CD4-positive, alpha-beta T cell treated with Interleukin-4 for 4 hours (primary cell): Measurements from ENCODE around the gene GPR17.

Experiments used
- DNase-seq: peaks from one replicate; pipeline ENCODE4 v3.0.0-alpha.2; 2020

Gene GPR17

DNA sequence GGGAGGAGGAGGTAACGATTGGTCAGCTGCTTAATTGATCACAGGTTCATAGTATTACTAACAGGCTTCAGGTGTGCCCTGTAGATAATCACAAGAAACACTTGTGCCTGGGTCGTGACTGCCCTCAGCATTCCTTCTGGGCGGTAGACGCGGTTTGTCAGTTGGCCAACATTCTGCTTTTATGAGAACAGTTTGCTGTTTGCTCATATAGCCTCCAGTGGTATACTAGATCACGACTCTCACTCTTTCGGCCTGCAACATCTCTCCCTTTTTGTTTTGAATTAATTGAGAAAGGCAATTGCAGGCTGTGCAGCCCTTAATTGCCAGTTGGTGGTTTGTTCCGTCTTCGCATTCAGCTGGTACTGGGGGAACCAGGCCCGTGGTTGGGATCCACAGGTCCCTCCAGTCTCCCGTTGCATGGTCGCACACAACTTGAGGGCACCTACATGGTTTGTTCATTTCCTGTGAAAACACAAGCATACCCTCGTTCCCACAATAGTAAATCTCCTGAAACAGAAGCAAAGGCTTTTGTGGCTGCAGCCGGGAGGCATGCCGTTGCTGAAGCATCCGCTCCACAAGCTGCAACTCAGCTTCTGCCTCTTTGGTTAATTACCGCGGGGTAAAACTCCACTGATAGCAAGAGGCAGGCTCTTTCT is 30.3 kb upstream of the GPR17 start:
- no peak for DNase-seq

DNA sequence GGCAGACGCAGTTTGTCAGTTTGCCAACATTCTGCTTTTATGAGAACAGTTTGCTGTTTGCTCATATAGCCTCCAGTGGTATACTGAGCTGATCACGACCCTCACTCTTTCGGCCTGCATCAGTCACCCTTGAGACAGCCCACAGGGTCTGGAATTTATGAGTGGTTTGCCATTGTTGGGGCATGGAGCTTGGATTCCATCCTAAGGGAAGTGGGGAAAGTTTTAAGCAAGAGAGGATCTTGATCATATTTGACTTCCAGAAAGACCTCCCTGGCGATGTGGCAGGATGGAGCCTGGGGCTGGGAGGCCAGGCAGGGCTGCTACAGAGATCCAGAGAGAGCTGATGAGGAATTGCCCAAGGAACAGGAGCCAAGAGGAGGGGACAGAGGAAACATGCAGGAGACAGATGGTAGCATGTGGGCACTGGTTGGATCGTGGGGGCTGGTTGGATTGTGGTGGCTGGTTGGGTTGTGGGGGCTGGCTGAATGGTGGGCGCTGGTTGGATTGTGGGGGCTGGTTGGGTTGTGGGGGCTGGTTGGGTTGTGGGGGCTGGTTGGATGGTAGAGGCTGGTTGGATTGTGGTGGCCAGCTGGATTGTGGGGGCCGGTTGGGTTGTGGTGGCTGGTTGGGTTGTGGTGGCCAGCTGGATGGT is 27.3 kb upstream of the GPR17 start:
- DNase-seq, result no peak

DNA sequence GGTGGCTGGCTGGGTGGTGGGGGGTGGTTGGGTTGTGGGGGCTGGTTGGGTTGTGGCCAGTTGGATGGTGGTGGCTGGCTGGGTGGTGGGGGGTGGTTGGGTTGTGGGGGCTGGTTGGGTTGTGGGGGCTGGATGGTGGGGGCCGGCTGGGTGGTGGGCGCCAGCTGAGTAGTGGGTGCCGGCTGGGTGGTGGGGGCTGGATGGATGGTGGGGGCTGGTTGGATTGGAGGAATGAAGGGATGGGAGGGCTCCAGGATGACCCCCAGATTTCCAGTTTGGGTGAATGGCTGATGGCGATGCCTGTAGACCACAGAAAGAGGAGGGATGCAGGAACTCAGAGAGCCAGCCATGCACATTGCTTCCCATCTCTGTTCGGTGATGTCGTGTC is 26.8 kb upstream of the GPR17 start:
- no peak for DNase-seq

DNA sequence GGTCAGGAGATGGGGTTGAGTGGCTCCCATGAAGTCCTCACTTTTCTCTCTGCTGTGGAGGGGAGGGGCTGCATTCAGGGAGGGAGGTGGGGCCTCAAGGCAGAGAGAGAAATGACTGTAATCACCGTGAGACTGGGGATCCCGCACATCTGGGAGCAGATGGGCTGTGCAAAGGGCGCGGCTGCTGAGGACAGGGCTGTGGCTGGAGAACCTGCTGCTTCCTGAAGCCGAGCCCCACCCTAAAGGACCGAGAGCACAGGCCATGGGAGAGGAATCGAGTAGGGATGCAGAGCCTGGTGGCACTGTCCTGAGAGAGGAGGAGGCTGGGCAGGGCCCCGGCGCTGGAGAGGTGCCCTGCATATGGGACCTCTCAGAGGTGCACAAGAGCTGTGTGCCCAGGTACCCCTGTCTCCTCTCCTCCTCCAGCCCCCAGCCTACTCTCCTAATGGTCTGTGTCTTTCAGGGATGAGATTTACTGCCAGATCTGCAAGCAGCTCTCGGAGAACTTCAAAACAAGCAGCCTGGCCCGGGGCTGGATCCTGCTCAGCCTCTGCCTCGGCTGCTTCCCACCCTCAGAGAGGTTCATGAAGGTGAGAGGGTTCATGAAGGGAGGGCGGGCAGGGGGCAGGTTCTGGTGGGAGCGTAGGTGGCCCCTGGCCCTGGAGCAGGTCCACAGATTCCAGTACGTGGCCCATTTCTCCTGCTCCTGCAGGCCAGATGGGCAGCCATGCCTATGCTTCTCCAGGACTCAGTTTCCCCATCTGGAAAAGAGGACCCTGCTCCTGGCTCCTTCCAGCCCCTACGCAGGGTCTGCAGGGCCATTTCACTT is 25.9 kb upstream of the GPR17 start:
- DNase-seq, result no peak

DNA sequence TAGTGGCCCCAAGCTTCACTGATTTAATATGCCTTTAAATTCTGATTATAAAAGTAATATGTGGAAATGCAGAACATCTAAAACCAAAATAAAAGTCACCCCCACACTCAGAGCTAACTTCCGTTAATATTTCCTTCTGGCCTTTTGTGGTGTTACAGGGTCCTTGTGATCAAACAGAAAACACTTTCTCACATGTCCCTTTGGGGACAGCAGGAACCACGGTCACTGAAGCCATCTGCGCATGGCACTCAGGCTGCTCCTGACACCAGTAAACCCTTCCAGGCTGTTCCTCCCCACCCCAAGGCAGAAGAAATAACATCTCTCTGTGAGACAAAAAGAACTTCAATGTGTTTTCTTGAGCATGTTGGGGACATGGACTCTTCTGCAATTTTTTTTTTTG is 25.1 kb upstream of the GPR17 start:
- no peak for DNase-seq

DNA sequence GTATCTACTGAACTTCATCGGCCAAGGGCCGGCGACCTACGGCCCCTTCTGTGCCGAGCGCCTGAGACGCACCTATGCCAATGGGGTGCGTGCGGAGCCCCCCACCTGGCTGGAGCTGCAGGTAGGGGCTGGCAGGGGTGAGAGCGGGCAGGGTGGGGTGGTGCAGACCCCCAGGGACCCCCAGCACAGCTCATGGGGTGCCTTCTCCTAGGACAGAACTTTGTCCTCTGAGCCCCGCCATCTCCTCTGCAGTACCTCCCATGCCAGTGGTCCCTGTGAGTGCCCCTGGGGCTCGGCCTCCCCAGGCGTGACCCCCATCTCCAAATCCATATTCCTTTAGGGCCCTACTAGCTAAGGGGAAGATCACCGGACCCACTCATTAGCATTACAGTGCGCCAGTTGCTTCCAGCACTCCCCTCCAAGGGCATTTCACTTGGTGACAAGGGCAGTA is 23.9 kb upstream of the GPR17 start:
- no peak for DNase-seq

DNA sequence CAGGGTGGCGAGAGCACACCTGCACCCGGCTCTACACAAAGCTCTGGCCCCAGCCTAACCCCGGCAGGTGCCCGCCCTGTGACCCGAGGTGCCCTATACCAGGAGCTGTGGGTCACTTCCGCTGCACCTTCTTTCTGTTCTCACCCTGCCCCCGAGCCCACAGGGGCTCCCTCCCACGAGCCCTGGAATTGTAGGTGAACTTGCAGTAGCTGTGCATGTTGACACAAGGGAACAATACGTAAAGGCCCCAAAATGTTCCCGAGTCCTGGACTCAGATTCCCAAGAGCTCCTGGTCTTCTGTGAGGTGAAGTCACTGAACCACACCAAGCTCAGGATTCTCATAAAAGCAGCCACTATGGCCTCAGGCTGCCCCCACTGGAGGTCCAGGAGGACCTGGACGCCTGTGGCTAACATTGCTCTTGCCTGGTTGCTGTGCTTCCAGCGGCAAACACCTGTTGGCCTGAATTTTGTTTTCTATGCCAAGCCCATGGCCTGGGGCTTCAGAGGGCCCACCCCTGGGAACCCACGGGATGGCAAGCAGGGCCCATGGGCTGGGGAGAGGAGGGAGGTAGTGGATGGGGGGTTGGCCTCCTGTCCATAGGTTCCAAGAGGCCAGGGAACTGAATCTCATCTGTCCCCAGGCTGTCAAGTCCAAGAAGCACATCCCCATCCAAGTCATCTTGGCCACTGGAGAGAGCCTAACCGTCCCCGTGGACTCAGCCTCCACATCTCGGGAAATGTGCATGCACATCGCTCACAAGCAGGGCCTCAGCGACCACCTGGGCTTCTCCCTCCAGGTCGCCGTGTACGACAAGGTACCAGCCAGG is 23.2 kb upstream of the GPR17 start:
- DNase-seq, result no peak

DNA sequence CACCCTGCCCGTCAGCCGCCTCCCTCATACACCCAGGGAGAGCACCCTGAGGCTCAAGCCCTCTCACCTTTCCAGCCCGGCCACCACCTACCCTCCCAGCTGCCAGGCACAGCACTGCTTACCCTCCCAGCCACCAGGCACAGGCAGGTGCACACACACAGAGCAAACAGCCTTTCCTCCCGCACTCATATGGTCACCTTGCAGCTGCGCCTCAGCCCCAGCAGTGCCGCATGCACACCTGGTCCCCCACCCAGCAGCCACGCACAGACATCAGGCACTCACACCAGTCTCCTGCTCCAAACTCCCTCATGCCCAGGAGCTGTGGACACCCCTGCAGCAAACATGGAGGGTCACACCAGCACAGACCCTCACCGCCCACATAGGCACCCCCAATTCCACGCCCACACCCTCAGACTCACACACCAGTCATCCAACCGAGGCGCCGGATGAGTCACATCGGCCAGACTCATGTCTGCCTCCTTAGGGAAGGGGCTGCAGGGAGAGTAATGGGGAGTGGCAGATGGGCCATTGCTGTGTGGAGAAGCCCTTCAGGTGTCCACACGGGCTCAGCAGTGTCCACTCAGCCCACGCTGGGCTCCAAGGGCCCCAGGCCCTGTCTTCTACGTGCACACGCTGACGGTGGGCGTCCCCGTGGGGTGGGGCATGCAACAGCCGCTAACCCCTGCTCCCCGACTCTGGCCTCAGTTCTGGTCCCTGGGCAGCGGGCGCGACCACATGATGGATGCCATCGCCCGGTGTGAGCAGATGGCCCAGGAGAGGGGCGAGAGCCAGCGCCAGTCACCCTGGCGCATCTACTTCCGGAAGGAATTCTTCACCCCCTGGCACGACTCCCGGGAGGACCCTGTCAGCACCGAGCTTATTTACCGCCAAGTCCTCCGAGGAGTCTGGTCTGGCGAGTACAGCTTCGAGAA is 22.3 kb upstream of the GPR17 start:
- DNase-seq, result no peak

DNA sequence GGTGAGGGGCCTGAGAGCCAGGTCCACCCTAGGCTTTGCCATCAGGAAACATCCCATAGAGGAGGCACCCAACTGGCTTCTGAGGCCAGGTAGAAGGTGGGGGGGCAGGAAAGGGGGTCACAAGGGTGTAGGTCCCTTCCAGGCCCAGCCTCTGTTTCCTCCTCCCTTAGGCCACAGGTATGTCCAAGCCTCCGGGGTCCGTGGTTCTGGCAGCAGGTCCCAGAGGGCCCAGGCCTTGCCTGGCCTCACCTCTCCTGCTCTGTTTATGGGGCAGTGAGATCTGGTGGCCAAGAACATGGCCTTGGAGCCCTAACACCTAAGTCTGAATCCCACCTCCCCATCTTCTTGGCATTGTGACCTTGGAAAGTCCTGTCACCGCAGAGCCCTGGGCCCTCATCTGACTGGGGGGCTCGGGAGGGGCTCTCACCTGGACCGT is 21.6 kb upstream of the GPR17 start:
- DNase-seq, result no peak

DNA sequence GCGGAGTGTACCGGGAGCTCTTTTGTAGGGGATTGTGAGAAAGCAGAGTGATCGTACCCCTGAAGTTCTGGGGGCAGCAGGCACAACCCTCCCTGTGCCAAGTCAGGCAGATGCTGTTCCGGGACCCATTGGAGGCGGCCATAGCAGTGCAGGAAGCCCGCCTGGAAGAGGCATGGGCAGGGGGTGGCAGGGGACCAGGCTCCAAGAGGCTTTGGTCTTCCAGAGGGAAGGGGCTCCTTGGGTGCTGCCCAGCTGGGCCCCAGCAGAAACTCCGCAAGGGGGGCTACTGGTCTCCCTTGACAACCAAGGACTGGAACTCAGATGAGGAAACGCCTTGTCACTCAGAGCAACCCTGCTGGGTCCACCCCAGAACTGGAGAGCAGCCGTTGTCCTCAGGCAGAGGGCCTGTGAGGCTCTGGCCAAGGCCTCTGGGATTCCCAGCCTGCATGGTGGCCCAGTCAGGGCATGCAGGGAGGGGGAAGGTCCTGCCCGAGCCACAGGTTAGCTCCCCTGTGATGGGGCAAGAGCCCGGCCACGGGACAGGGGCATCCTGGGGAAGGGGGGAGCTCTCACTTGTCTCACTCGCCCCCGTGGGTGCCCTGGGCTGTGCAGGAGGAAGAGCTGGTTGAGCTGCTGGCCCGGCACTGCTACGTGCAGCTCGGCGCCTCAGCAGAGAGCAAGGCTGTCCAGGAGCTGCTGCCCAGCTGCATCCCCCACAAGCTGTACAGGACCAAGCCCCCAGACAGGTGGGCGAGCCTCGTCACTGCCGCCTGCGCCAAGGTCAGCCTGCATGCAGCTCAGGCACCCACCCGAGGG is 21.0 kb upstream of the GPR17 start:
- DNase-seq, result no peak

DNA sequence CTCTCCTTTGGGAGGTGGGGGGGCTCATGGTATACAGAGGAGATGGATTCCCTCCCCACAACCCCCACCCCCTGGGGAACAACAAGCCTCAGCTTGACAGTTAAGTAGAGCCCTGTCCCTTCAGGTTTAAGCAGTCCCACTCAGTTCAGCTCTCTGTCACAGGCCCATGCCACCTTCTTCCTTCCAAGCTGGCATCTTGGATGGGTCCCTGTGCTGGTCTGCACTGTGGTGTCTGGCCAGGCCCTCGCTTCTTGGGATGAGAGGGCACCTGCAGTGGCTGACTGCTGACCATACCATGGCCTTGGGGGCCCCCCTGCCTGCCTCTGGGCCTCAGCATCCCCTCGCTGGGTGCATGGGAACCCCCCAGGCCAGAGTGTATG is 20.4 kb upstream of the GPR17 start:
- DNase-seq, result no peak

DNA sequence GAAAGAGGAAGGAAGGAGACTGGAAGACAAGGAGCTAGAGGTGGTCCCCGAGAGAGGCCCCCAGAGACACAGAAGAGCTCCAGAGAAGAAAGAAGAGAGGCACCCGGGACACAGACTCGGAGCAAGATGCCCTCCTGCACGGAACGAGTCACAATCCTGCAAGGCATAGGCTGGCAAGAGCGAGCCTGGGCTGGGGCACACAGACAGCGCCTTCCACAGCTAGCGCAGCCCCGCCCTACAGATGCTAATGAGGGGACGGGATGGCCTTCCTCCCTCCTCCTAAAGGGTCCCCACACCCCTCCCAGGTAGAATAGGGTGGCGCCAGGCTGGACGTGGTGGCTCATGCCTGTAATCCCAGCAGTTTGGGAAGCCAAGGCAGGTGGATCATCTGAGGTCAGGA is 19.8 kb upstream of the GPR17 start:
- no peak for DNase-seq

DNA sequence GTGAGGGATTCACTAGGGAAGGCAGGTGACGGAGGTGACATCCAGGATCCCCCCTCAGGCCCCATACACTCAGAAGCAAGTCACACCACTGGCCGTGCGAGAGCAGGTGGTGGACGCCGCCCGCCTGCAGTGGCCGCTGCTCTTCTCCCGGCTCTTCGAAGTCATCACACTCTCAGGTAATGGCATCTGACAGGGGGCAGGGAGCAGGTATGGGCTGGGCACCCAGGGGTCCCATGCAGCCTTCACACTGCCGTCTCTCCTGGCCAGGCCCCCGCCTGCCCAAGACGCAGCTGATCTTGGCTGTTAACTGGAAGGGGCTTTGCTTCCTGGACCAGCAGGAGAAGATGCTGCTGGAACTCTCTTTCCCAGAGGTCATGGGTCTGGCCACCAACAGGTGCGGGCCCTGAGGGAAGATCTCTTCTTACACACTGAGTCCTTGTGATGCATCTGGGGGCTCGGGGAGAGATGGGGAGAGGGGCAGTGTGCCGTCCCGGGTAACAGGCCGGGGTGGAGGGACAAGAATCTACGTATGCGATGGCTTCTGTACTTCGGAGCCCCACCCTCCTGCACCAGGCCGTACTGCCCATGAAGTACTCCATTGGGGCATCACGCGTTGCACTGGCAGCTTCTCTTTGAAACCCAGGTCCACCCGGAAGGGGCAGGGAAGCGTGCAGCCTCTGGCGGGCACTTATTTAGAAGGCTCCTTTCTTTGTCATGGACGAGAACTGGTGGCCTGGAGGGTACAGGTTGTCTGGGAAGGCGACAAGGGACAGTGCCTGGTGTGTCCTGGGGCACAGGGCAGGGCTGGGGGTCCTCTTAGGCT is 18.8 kb upstream of the GPR17 start:
- no peak for DNase-seq

DNA sequence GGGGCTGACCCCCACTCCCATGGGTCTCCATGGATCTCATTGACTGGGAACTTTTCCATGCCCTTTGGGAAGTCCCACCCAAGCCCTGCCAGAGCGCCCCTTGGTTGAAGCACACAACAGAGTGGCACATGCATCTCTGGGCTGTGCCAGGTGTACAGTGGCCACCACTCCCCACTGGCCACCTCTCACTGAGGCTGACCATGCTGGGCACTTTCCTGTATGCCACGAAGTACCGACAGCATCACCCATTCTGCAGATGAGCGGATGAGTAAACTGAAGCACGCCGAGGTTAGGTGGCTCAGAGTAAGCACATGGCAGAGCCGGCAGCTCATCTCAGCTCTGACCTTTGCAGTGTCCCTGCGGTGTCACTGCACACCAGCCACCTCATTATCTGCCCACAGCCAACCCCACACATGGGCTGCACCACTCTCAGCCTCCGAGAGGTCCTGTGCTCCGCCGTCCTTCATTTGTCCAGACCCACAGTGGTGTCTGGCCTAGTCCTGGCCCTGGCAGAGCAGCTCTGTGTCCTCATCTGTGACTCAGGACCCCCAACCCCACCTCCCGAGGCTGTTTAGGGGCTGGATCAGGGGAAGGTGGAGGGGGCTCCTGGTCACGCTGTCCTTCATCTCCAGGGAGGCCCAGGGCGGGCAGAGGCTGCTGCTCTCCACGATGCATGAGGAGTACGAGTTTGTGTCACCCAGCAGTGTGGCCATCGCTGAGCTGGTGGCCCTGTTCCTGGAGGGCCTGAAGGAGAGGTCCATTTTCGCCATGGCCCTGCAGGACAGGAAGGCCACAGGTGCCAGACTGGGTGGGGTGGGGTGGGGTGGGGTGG is 18.0 kb upstream of the GPR17 start:
- DNase-seq, result no peak

DNA sequence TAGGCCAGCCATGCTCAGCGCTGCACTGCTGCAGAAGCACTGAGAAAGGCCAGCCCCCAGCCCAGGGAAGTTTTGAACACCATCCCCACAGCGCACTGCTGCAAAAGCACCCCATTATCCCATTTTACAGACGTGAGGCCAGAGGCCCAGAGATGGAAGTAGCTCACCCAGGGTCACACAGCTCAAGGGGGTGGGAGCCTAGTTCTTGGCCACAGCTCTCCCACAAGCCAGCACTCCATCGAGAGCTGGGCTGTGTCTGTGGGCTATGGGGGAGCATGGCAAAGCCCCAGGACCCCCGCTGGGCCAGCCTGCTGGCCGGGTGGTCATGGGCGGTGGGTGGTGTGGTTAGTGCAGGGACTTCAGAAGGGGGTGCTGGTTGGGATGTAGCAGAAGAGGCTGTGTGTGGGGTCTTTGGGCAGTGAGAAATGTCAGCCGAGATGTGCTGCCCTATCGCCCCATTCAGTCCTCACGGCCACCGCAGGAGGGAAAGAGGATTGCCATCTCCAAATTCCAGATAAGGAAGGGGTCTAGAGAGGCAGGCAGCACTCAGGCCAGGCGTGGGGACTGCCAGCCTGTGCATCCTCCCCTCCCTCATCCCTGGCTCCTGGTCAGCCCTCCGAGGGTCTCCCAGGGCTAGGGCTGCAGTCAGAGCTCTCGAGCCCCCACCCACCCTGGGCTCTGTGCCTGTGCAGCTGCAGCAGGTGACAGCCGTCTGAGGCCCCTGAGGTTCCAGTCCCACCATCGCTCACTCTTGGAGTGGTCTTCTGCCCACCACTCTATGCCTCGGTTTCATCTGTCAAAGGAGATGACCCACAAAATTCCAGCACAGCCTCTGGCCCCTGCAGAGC is 17.0 kb upstream of the GPR17 start:
- DNase-seq, result no peak

DNA sequence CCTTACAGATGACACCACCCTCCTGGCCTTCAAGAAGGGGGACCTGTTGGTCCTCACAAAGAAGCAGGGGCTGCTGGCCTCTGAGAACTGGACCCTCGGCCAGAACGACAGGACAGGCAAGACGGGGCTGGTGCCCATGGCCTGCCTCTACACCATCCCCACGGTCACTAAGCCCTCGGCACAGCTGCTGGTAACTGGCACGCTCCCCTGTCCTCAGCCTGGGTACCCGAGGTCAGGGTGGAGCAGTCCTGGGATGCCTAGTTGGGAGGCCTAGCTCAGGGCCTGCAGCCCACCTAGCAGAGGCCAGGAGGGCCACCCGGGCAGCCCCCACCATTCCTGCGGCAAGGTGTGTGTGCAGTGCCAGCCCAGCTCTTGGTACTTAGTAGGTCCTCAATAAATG is 16.3 kb upstream of the GPR17 start:
- no peak for DNase-seq

DNA sequence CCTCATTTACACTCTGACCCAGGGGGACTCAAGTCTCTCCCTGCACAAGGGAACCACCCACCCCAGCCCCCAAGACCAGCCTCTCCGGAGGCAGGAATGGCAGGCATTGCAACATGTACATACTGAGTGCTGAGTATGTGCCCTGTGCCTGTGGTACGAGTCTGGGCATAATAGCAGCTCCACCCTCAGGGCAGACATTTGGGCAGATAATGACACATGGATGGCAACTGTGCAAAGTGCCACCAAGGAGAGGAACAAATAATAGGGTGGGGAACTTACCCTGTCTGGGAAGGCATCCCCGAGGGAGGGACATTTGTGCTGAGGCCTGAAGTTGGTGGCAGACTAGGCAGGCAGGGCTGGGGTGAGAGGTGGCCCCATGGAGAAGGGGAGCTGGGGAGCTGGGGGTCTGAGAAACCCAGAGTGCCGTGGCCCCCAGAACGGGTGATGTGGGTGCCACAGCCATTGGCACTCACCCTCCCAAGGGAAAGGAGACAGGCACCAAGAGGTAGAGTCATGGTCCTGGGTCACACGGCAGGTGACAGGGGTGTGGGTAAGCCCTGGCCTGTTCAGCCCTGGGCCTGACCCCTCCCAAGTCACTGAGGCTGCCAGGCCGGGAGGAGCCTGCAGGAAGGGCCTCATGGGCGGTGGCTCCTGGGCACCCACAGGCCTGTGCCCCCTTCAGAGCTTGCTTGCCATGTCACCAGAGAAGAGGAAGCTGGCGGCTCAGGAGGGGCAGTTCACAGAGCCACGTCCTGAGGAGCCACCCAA is 15.7 kb upstream of the GPR17 start:
- no peak for DNase-seq
